ENCODE measurements around the gene TRAPPC1. TPM values are rescaled to one million over a fixed set of nuclear protein-coding genes. Genes with fewer than 3 reads are reported as not detected.

TRAPPC1 gene
- total and polyA plus RNA-seq, 5 experiments from 2014 or later, result 93.4 to 219 (median 199) TPM

DNA sequence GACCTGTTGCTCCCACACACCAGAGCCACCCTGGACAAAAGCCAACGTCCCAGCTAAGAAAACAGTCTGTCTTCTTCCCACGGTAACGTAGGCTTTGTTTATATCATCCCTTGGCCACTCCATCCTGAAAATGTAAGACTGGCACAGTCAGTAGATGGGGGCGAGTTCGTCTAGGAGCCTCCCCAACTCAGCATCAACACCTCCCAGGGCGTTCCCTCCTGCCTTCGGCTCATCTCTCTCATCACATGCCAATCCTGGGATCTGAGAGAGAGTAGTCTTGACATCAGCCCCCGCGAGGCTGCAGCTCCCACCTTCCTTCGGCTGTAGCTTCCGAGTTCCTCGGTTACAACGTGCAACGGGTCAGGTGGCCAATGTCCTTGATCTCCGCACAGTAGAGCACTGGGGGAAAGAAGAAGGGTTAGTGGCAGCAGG lies 16.6 kb downstream of the TRAPPC1 start:
- Mint-ChIP-seq H3K27me3 (no peaks in the 10 kb centered on the region), H3K4me3 (peak overlapping the region; percentile 86 to 93 (median 89)), H3K4me1 (peaks cover 27 to 42% (median 32%) of the 10 kb centered on the region in 4 donors), H3K27ac (peak overlapping the region; percentile 72 to 96 (median 94)), H3K9me3 (no peaks in the 10 kb centered on the region), H3K36me3 (peaks cover 0 to 21% (median 4%) of the 10 kb centered on the region in 3 donors)
- POLR2A ChIA-PET, result interaction anchor here (0.8 to 6.3 kb wide), 18 partner anchors 8 to 374 kb away, joined by 3 to 110 read pairs (median 6); partner anchors contain the start of genes CNTROB, CYB5D1, KCNAB3 and NAA38
- no peak for DNase-seq
- peak in 1 of 2 donors; percentile 50 for ATAC-seq

DNA sequence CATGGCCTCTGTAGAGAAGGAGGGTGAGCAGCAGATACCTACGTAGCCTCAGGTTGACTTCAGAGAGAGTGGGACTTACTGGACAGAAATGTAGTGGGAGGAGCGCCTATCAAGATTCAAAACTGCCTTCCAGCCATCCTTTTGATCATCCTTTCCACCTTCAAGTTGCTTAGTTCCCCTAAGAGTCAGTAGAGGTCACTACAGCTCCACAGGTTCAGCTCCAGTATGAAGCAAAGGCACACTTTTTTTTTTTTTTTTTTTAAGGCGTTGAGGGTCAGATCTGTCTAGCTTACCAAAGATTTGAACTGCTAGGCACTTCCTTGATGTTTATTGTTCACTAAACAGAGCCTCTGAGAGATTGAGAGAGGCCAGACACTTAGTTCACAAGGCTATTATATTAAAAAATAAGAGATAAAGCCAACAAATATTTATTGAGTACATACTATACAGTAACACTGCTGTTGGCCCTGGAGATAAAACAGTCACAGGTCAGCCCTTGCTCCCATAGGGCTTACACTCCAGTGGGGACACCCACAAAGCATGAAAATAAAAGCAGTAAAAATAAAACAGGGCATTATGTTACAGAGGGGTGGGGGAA lies 18.7 kb downstream of the TRAPPC1 start:
- H3K36me3 Mint-ChIP-seq, result peaks cover 0 to 41% (median 12%) of the 10 kb centered on the region in 3 donors
- no peaks in the 10 kb centered on the region for H3K9me3 Mint-ChIP-seq
- no peaks in the 10 kb centered on the region for H3K27me3 Mint-ChIP-seq
- peak overlapping the region in 5 of 10 donors; percentile 28 to 67 (median 39) for H3K4me3 Mint-ChIP-seq
- peak in 9 of 10 donors; percentile 23 to 77 (median 62) for DNase-seq
- peak overlapping the region; percentile 11 to 94 (median 76) for H3K27ac Mint-ChIP-seq
- POLR2A ChIA-PET, result interaction anchor here (0.6 to 5.5 kb wide), 11 partner anchors 9 to 298 kb away, joined by 3 to 50 read pairs (median 5); partner anchors contain the start of genes CNTROB, NAA38 and TRAPPC1
- ATAC-seq, result peak; percentile 15 to 47
- H3K4me1 Mint-ChIP-seq, result peaks cover 31 to 42% (median 33%) of the 10 kb centered on the region in 4 donors

DNA sequence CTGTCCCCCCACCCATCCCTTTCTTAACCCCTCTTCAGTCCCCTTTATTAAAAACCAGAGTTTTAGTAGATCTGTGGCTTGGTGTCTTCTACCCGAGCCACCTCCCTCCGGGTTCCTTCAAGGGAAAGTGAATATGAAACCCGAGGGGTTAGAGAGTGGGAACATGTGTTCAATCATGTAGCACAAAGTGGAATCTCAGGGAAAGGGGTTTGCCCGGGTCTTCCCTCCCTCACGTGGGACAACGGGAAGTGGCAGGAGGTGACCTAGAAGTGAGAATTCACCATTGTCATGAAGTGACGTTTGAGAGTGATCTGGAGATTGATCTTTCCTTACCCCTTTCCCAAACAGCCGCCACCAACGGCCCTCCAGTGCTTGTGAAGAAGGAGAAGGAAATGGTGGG lies 20.6 kb downstream of the TRAPPC1 start:
- no peaks in the 10 kb centered on the region for H3K27me3 Mint-ChIP-seq
- no peaks in the 10 kb centered on the region for H3K9me3 Mint-ChIP-seq
- no peak for DNase-seq
- H3K36me3 Mint-ChIP-seq, result peaks cover 0 to 59% (median 16%) of the 10 kb centered on the region in 3 donors
- no peak overlapping the region for H3K4me3 Mint-ChIP-seq
- peaks cover 20 to 32% (median 26%) of the 10 kb centered on the region in 4 donors for H3K4me1 Mint-ChIP-seq
- H3K27ac Mint-ChIP-seq, result peak overlapping the region in 2 of 10 donors; percentile 4 to 37
- no peak for ATAC-seq
- POLR2A ChIA-PET, result interaction anchor here (1.2 to 1.8 kb wide), 2 partner anchors 13 to 54 kb away, joined by 4 to 6 read pairs; partner anchors contain the start of genes CYB5D1 and NAA38

DNA sequence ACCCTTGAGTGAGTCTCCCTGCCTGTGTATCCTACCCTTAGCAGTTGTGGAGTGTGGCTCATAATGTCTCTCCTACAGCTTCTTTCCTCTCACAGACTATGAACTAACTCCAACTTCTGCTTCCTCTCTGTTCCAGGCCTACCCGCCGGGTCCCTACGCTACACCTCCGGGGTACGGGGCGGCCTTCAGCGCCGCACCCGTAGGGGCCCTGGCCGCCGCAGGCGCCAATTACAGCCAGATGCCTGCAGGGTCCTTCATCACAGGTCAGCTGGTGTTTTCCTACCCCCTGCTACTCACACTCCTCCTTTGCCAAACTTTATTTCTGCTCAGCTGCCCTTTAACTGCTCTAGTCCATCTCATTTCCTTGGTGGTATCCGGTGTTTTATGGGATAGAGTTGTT lies 21.0 kb downstream of the TRAPPC1 start:
- H3K4me1 Mint-ChIP-seq, result peaks cover 20 to 29% (median 26%) of the 10 kb centered on the region in 4 donors
- peaks cover 0 to 63% (median 16%) of the 10 kb centered on the region in 3 donors for H3K36me3 Mint-ChIP-seq
- ATAC-seq (no peak), DNase-seq (no peak)
- no peaks in the 10 kb centered on the region for H3K9me3 Mint-ChIP-seq
- H3K27ac Mint-ChIP-seq, result peak overlapping the region in 7 of 10 donors; percentile 2 to 81 (median 55)
- no peak overlapping the region for H3K4me3 Mint-ChIP-seq
- H3K27me3 Mint-ChIP-seq, result no peaks in the 10 kb centered on the region
- POLR2A ChIA-PET, result interaction anchor here (0.8 kb wide), 1 partner anchor 80 kb away, joined by 4 read pairs; no protein-coding TSS in a partner anchor

DNA sequence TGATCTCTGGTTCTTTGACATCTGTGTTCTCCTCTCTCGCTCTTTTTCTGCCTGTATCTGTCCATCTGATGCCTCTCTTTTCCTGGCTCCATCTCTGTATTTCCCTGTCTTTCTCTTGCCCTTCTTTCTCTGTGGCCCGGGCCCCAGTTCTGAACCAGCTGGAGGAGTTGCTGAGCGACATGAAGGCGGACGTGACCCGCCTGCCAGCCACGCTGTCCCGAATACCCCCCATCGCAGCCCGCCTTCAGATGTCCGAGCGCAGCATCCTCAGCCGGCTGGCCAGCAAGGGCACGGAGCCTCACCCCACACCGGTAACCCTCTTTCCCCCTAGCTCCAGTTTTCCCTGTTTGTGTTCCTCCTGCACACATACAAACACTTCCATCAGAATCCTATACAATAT lies 21.5 kb downstream of the TRAPPC1 start:
- ATAC-seq (no peak), DNase-seq (no peak)
- Mint-ChIP-seq H3K27ac (peak overlapping the region in 6 of 10 donors; percentile 2 to 86 (median 76)), H3K27me3 (no peaks in the 10 kb centered on the region), H3K9me3 (no peaks in the 10 kb centered on the region), H3K36me3 (peaks cover 0 to 68% (median 18%) of the 10 kb centered on the region in 3 donors), H3K4me3 (no peak overlapping the region), H3K4me1 (peaks cover 15 to 25% (median 22%) of the 10 kb centered on the region in 4 donors)
- POLR2A ChIA-PET, result interaction anchor here (0.8 kb wide), 1 partner anchor 80 kb away, joined by 4 read pairs; no protein-coding TSS in a partner anchor

DNA sequence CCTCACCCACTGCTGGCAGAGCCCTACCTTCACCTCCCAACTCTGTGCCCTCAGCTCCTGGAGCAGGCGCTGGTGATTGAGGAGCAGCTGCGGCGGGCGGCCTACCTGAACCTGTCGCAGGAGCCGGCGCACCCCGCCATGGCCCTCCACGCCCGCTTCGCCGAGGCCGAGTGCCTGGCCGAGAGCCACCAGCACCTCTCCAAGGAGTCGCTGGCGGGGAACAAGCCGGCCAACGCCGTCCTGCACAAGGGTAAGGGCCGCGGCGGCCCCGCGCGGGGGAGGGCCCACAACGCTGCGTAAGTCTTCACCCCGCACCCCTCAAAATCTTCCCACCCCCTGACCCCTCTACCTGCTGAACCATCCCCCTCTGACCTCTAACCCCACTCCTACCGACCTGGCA lies 22.7 kb downstream of the TRAPPC1 start:
- peaks cover 8 to 17% (median 15%) of the 10 kb centered on the region in 4 donors for H3K4me1 Mint-ChIP-seq
- POLR2A ChIA-PET, result no interaction called here
- H3K27me3 Mint-ChIP-seq, result no peaks in the 10 kb centered on the region
- H3K4me3 Mint-ChIP-seq, result no peak overlapping the region
- H3K36me3 Mint-ChIP-seq, result peaks cover 7 to 80% (median 26%) of the 10 kb centered on the region in 3 donors
- no peak overlapping the region for H3K27ac Mint-ChIP-seq
- DNase-seq, result no peak
- H3K9me3 Mint-ChIP-seq, result no peaks in the 10 kb centered on the region
- ATAC-seq, result no peak

DNA sequence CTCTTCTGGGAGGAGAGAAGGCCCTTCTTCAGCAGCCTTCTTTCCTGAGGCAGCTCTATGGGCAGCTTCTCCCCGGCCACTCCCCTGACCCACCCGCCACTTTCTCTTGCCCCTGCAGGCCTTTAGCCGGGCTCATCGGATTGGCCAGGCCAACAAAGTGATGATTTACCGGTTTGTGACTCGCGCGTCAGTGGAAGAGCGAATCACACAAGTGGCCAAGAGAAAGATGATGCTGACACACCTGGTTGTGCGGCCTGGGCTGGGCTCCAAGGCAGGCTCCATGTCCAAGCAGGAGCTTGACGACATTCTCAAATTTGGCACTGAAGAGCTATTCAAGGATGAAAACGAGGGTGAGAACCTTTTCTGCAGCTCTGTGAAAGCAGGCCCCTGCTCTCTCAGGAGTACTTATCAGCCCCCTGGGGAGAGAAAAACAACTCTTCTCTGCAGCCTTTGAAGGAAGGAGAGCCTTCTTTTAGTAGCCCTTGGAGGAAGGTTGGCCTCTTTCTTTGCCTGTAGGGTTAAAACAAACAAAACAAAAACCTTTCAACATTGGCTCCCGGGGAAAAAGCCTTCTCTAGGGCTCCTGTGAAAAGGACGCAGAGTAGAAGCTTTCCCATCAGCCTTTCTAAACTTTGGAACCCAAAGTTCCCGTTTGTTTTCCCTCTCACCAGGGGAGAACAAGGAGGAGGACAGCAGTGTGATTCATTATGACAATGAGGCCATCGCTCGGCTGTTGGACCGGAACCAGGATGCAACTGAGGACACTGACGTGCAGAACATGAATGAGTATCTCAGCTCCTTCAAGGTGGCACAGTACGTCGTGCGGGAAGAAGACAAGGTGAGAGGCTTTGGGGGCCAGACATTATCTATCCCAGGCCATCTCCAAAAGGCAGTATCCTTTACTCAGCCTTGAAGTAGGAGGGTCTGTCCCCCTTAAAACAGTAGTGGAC lies 28.3 kb downstream of the TRAPPC1 start:
- ATAC-seq (no peak), DNase-seq (no peak)
- Mint-ChIP-seq H3K27me3 (no peaks in the 10 kb centered on the region), H3K4me1 (peaks cover 0 to 5% (median 1%) of the 10 kb centered on the region in 4 donors), H3K36me3 (peaks cover 11 to 99% (median 37%) of the 10 kb centered on the region in 3 donors), H3K9me3 (no peaks in the 10 kb centered on the region), H3K27ac (peak overlapping the region in 4 of 10 donors; percentile 48 to 91 (median 70)), H3K4me3 (no peak overlapping the region)
- POLR2A ChIA-PET, result interaction anchor here (0.5 to 1.0 kb wide), 3 partner anchors 10 to 129 kb away, joined by 3 read pairs; no protein-coding TSS in a partner anchor

DNA sequence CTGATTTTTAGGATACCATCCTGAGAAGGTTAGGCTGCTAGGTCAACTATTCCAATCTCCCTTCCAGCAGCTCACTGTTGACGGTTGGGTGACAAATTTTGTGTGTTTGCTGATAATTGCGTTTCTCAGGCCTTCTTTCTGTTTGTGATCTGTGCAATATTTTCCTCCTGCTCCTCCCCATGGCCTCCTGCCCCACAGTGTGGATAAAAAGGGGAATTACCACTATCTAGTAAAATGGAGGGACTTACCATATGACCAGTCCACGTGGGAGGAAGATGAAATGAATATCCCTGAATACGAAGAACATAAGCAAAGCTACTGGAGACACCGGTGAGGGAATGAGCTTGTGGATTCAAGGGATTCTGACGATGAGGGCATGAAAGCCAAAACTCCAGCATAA lies 34.0 kb downstream of the TRAPPC1 start:
- peak in 1 of 2 donors; percentile 62 for ATAC-seq
- Mint-ChIP-seq H3K27me3 (no peaks in the 10 kb centered on the region), H3K4me1 (peaks cover 2 to 20% (median 14%) of the 10 kb centered on the region in 4 donors), H3K9me3 (no peaks in the 10 kb centered on the region), H3K4me3 (no peak overlapping the region), H3K36me3 (peaks cover 12 to 99% (median 28%) of the 10 kb centered on the region in 3 donors), H3K27ac (peak overlapping the region; percentile 4 to 88 (median 60))
- POLR2A ChIA-PET, result interaction anchor here (0.6 to 1.6 kb wide), 3 partner anchors 14 to 35 kb away, joined by 3 to 6 read pairs (median 4); no protein-coding TSS in a partner anchor
- peak in 1 of 10 donors; percentile 26 for DNase-seq

DNA sequence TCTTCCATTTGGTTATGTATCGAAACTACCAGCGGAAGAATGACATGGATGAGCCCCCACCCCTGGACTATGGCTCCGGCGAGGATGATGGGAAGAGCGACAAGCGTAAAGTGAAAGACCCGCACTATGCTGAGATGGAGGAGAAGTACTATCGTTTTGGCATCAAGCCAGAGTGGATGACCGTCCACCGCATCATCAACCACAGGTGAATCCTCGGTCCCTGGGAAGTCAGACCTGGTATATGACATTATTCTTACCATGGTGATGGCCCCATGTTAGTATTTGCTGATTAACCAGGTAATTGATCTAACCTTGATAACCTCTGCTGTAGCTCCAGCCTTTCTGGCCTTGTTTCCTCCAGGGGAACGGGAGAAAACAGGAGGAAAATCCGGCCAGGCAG lies 34.7 kb downstream of the TRAPPC1 start:
- no peak overlapping the region for H3K4me3 Mint-ChIP-seq
- no peaks in the 10 kb centered on the region for H3K9me3 Mint-ChIP-seq
- ATAC-seq, result no peak
- H3K27me3 Mint-ChIP-seq, result no peaks in the 10 kb centered on the region
- peaks cover 12 to 97% (median 28%) of the 10 kb centered on the region in 3 donors for H3K36me3 Mint-ChIP-seq
- no peak for DNase-seq
- peak overlapping the region in 6 of 10 donors; percentile 6 to 78 (median 60) for H3K27ac Mint-ChIP-seq
- POLR2A ChIA-PET, result interaction anchor here (1.6 kb wide), 1 partner anchor 14 kb away, joined by 3 read pairs; no protein-coding TSS in a partner anchor
- H3K4me1 Mint-ChIP-seq, result peaks cover 2 to 20% (median 14%) of the 10 kb centered on the region in 4 donors

DNA sequence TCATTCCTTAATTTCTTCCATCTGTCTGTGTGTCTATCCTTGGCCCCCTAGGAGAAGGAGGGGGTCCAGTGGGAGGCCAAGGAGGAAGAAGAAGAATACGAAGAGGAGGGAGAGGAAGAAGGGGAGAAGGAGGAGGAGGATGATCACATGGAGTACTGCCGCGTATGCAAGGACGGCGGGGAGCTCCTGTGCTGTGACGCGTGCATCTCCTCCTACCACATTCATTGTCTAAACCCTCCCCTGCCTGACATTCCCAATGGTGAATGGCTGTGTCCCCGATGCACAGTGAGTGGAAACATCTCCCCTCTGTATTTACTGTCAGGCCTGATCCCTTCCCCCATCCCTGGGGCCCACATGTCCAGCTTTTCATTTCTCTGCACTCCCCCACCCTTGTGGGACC lies 36.9 kb downstream of the TRAPPC1 start:
- peaks cover 12 to 97% (median 26%) of the 10 kb centered on the region in 3 donors for H3K36me3 Mint-ChIP-seq
- ATAC-seq, result no peak
- H3K9me3 Mint-ChIP-seq, result no peaks in the 10 kb centered on the region
- H3K27ac Mint-ChIP-seq, result peak overlapping the region in 6 of 10 donors; percentile 14 to 68 (median 34)
- POLR2A ChIA-PET, result no interaction called here
- H3K4me1 Mint-ChIP-seq, result peaks cover 6 to 27% (median 21%) of the 10 kb centered on the region in 4 donors
- no peaks in the 10 kb centered on the region for H3K27me3 Mint-ChIP-seq
- no peak for DNase-seq
- no peak overlapping the region for H3K4me3 Mint-ChIP-seq

DNA sequence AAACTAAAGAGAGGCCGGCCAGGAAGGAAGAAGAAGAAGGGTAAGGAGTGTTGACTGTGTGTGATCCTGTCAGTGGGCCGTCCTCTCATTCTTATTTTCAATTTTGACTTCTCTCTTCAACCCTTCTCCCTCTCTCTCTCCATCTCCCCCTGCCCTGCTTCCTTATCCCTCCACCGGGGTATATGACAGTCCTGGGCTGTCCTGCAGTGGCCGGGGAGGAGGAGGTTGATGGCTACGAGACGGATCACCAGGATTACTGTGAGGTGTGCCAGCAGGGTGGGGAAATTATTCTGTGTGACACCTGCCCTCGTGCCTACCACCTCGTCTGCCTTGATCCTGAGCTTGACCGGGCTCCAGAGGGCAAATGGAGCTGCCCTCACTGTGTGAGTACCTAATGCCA lies 37.5 kb downstream of the TRAPPC1 start:
- H3K4me1 Mint-ChIP-seq, result peaks cover 6 to 27% (median 21%) of the 10 kb centered on the region in 4 donors
- ATAC-seq, result no peak
- H3K9me3 Mint-ChIP-seq, result no peaks in the 10 kb centered on the region
- no peak overlapping the region for H3K4me3 Mint-ChIP-seq
- POLR2A ChIA-PET, result no interaction called here
- DNase-seq, result no peak
- H3K27me3 Mint-ChIP-seq, result no peaks in the 10 kb centered on the region
- H3K36me3 Mint-ChIP-seq, result peaks cover 12 to 97% (median 22%) of the 10 kb centered on the region in 3 donors
- peak overlapping the region in 7 of 10 donors; percentile 11 to 83 (median 31) for H3K27ac Mint-ChIP-seq
